SK-N-SH (cell line): ENCODE measurements around the gene EDN1. TPM values are rescaled to one million over a fixed set of nuclear protein-coding genes. Genes with fewer than 3 reads are reported as not detected.

Source experiments
- CTCF ChIA-PET: fragments of 300-600, 350-600 bp; formaldehyde crosslinking; extraction: SDS; loops from one replicate; lab custom pipeline; 2021; lab: Yijun Ruan, JAX
- POLR2A ChIA-PET: fragments of 350-600 bp; sonication (Branson Sonifier 250); formaldehyde crosslinking; extraction: SDS; loops from one replicate; lab custom pipeline; 2020; ENCODE audit warnings: antibody characterized with exemption, inconsistent platforms; lab: Yijun Ruan, JAX
- DNase-seq: peaks from one replicate; pipeline ENCODE4 v3.0.0; 2012
- H2AFZ ChIP-seq: fragments of 200-600 bp; sonication (generic); 2 replicates; pipeline ENCODE4 v1.8.1; 2016; ENCODE audit warnings: antibody characterized with exemption, mild to moderate bottlenecking, low read depth
- H3F3A ChIP-seq: fragments of 200-600 bp; sonication (generic); replicated peaks from 2 replicates; pipeline ENCODE3; 2016; ENCODE audit warnings: antibody characterized with exemption, mild to moderate bottlenecking; ENCODE audit not compliant: insufficient read depth
- H3K27ac ChIP-seq, 2 experiments: fragments of 200-500 bp in 1 of 2; fragments of 200-600 bp in 1 of 2; sonication (Bioruptor generic) in 1 of 2; sonication (generic), shearing (Covaris generic) in 1 of 2; 2 replicates each; pipeline versions ENCODE4 v1.5.1 to v1.6.1; 2014 to 2016; ENCODE audit warnings: low read depth in 2 of 2, inconsistent platforms in 1 of 2, low read length in 1 of 2, mild to moderate bottlenecking in 1 of 2, mixed read lengths in 1 of 2
- H3K27me3 ChIP-seq: fragments of 200-600 bp; sonication (generic), shearing (Covaris generic); 2 replicates; pipeline ENCODE4 v1.6.1; 2016; ENCODE audit warnings: mixed run types; ENCODE audit not compliant: insufficient read depth
- H3K36me3 ChIP-seq, 2 experiments: fragments of 200-500 bp in 1 of 2; fragments of 200-600 bp in 1 of 2; sonication (Bioruptor generic) in 1 of 2; sonication (generic) in 1 of 2; replicated peaks in 1 of 2; 2 replicates each; pipeline versions ENCODE3 to v1.5.1; 2014 to 2016; ENCODE audit warnings: low read length in 1 of 2, mild to moderate bottlenecking in 1 of 2; ENCODE audit not compliant: insufficient read depth in 2 of 2, control insufficient read depth in 1 of 2
- H3K4me1 ChIP-seq, 2 experiments: fragments of 200-500 bp in 1 of 2; fragments of 200-600 bp in 1 of 2; sonication (Bioruptor generic) in 1 of 2; sonication (generic), shearing (Covaris generic) in 1 of 2; 2 replicates each; pipeline versions ENCODE4 v1.5.1 to v1.6.1; 2014 to 2016; ENCODE audit warnings: low read depth in 1 of 2, low read length in 1 of 2, mixed run types in 1 of 2; ENCODE audit not compliant: insufficient read depth in 2 of 2, control insufficient read depth in 1 of 2
- H3K4me2 ChIP-seq: fragments of 200-600 bp; sonication (generic), shearing (Covaris generic); 2 replicates; pipeline ENCODE4 v1.6.1; 2017; ENCODE audit warnings: mixed run types
- H3K4me3 ChIP-seq, 2 experiments: fragments of 200-500 bp in 1 of 2; fragments of 200-600 bp in 1 of 2; sonication (Bioruptor generic) in 1 of 2; sonication (generic), shearing (Covaris generic) in 1 of 2; 2 replicates each; pipeline versions ENCODE4 v1.5.1 to v1.8.1; 2014 to 2016; ENCODE audit warnings: low read depth in 2 of 2, inconsistent platforms in 1 of 2, low read length in 1 of 2, mild to moderate bottlenecking in 1 of 2, mixed read lengths in 1 of 2, moderate library complexity in 1 of 2
- H3K79me2 ChIP-seq: fragments of 200-600 bp; sonication (generic); 2 replicates; pipeline ENCODE4 v1.8.1; 2017; ENCODE audit warnings: mild to moderate bottlenecking; ENCODE audit not compliant: insufficient read depth
- H3K9ac ChIP-seq: fragments of 200-600 bp; sonication (generic); 2 replicates; pipeline ENCODE4 v1.6.1; 2017; ENCODE audit warnings: mixed run types
- H3K9me2 ChIP-seq: fragments of 200-600 bp; sonication (generic); 2 replicates; pipeline ENCODE4 v1.6.1; 2017; ENCODE audit warnings: mixed run types
- H3K9me3 ChIP-seq: fragments of 200-600 bp; sonication (generic); 2 replicates; pipeline ENCODE4 v1.6.1; 2017; ENCODE audit warnings: mixed run types, mild to moderate bottlenecking, moderate library complexity
- H4K20me1 ChIP-seq: fragments of 200-600 bp; sonication (generic); 2 replicates; pipeline ENCODE4 v1.6.1; 2017; ENCODE audit warnings: mild to moderate bottlenecking, mixed run types; ENCODE audit not compliant: insufficient read depth
- ELF1 ChIP-seq: IDR thresholded peaks from 2 replicates; pipeline ENCODE4 v1.4.0; 2012
- EZH2phosphoT487 ChIP-seq: fragments of 200-600 bp; sonication (generic); IDR thresholded peaks from 2 replicates; pipeline ENCODE4 v1.6.1; 2017; ENCODE audit warnings: low read depth, mixed run types, mild to moderate bottlenecking, antibody characterized with exemption, moderate library complexity, borderline replicate concordance
- FOXJ3 ChIP-seq: sonication (generic); formaldehyde crosslinking; IDR thresholded peaks from 2 replicates; pipeline ENCODE4 v1.5.1; 2020; ENCODE audit warnings: mild to moderate bottlenecking, missing genetic modification reagents
- FOXM1 ChIP-seq: IDR thresholded peaks from 2 replicates; pipeline ENCODE4 v1.4.0; 2012; ENCODE audit warnings: low read depth, mild to moderate bottlenecking
- GABPA ChIP-seq: IDR thresholded peaks from 2 replicates; pipeline ENCODE4 v1.4.0; 2012; ENCODE audit warnings: low read depth, mild to moderate bottlenecking
- GATA2 ChIP-seq: sonication (generic); formaldehyde crosslinking; IDR thresholded peaks from 2 replicates; pipeline ENCODE4 v1.5.0; 2020; ENCODE audit warnings: mild to moderate bottlenecking, missing genetic modification reagents
- MEF2A ChIP-seq: IDR thresholded peaks from 2 replicates; pipeline ENCODE4 v1.4.0; 2012; ENCODE audit warnings: low read depth, borderline replicate concordance
- MXI1 ChIP-seq: IDR thresholded peaks from 2 replicates; pipeline ENCODE4 v1.6.1; 2012; ENCODE audit warnings: mild to moderate bottlenecking, low read depth, low read length, improper control_type of control experiment
- NRF1 ChIP-seq: IDR thresholded peaks from 2 replicates; pipeline ENCODE4 v1.6.1; 2012; ENCODE audit warnings: low read depth, mild to moderate bottlenecking, low read length
- RAD21 ChIP-seq: IDR thresholded peaks from 2 replicates; pipeline ENCODE4 v1.6.1; 2012; ENCODE audit warnings: mild to moderate bottlenecking, low read length
- RCOR1 ChIP-seq: fragments of 150-350 bp; IDR thresholded peaks from 2 replicates; pipeline ENCODE4 v1.6.1; 2017; ENCODE audit warnings: antibody characterized with exemption, low read length
- RXRA ChIP-seq: IDR thresholded peaks from 2 replicates; pipeline ENCODE4 v1.4.0; 2012; ENCODE audit warnings: low read depth, mild to moderate bottlenecking, borderline replicate concordance
- SIN3A ChIP-seq: IDR thresholded peaks from 2 replicates; pipeline ENCODE4 v1.6.1; 2012; ENCODE audit warnings: low read depth, mild to moderate bottlenecking, low read length, moderate library complexity, borderline replicate concordance
- SMC3 ChIP-seq: IDR thresholded peaks from 2 replicates; pipeline ENCODE4 v1.6.1; 2012; ENCODE audit warnings: low read depth, low read length, improper control_type of control experiment
- TAF1 ChIP-seq: IDR thresholded peaks from 2 replicates; pipeline ENCODE4 v1.6.1; 2012; ENCODE audit warnings: low read depth, mild to moderate bottlenecking, low read length, moderate library complexity, borderline replicate concordance
- TEAD4 ChIP-seq: IDR thresholded peaks from 2 replicates; pipeline ENCODE4 v1.4.0; 2012; ENCODE audit warnings: mild to moderate bottlenecking, borderline replicate concordance; ENCODE audit not compliant: insufficient read depth
- YY1 ChIP-seq: IDR thresholded peaks from 2 replicates; pipeline ENCODE4 v1.4.0; 2012; ENCODE audit warnings: low read depth, mild to moderate bottlenecking
- WGBS: methylation state at CpG from one replicate; pipeline ENCODE4 v1.1.6; 2017; ENCODE audit warnings: low lambda C conversion rate; 5-methylcytosine and 5-hydroxymethylcytosine counted together
- polyA plus RNA-seq, 3 experiments: library from polyadenylated mRNA; depleted of rRNA; stranded (reverse); fragments of >200 nt; gene quantifications; 2 replicates each; pipeline ENCODE4 v1.2.3, GENCODE V29; 2012
- TF ChIP-seq, protein P1 (sequence below): IDR thresholded peaks from 2 replicates; pipeline ENCODE4; 2012
- TF ChIP-seq, protein P2 (sequence below): fragments of 150-350 bp; IDR thresholded peaks from 2 replicates; pipeline ENCODE4 v1.6.1; 2016; ENCODE audit warnings: mild to moderate bottlenecking, low read depth, low read length
- TF ChIP-seq, protein P3 (sequence below): fragments of 200-600 bp; sonication (generic); IDR thresholded peaks from 2 replicates; pipeline ENCODE4 v1.6.1; 2017; ENCODE audit warnings: antibody characterized with exemption, mild to moderate bottlenecking, moderate library complexity
- TF ChIP-seq, protein P4 (sequence below): IDR thresholded peaks from 2 replicates; pipeline ENCODE4 v1.4.0; 2012; ENCODE audit warnings: low read depth
- TF ChIP-seq, protein P5 (sequence below): IDR thresholded peaks from 2 replicates; pipeline ENCODE4 v1.4.0; 2012; ENCODE audit warnings: low read depth, borderline replicate concordance

The EDN1 gene
- polyA plus RNA-seq, 1 of the 3 experiments (the other 2 are of a cell fraction) = 1.3 TPM

DNA sequence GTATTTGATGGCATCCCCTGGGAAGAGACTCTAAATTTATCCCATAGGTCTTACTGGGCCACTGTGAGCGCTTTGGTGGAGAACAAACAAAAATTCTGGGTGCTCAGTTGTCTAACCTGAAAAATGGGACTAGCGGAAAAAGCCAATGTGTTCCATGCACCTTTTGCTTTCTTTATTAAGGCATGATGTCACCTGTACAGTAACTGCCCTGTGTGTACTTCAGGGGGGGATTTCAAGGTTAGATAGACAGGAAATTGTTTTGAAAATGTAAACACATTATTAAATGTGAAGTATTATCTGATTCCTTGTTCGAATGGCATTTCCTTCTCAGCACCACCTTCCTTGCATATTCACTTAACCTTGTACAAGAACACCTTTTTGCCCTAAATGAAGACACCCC, 1.2 kb upstream of the EDN1 start:
- POLR2A ChIA-PET = interaction anchor here (0.7 kb wide), 1 partner anchor 24 kb away, joined by 3 read pairs; no protein-coding TSS in a partner anchor
- H3K27ac ChIP-seq = no peak overlapping the region
- peaks cover 19% of the 10 kb centered on the region; the same call in 1 of the 2 replicates for H3K79me2 ChIP-seq

DNA sequence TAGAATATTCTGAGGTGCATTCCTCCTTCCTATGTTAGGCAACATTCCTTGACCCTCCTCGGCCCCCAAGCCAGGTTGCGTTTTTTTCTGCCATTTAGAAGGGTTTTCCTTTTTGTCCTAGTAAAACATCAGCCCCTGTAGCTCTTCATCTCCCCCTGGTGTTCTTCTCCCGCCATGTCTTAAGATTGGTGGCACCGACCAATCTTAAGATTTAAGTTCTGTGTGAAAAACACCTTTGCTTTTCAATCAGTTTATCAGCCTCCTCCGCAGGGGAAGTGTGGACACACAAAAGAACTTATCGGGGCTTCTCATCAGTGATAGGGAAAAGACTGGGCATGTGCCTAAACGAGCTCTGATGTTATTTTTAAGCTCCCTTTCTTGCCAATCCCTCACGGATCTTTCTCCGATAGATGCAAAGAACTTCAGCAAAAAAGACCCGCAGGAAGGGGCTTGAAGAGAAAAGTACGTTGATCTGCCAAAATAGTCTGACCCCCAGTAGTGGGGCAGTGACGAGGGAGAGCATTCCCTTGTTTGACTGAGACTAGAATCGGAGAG, 719 bp upstream of the EDN1 start:
- H3K4me2 ChIP-seq = peak overlapping the region; percentile 85
- POLR2A ChIA-PET = no interaction called here
- H3K36me3 ChIP-seq = peaks cover 0 to 3% of the 10 kb centered on the region in 2 experiments
- H3K9ac ChIP-seq = peak overlapping the region; percentile 75
- peak overlapping the region; percentile 93 for H2AFZ ChIP-seq
- CTCF ChIA-PET = interaction anchor here (0.6 to 7.5 kb wide), 36 partner anchors 9 to 743 kb away, joined by 3 to 91 read pairs (median 4); no protein-coding TSS in a partner anchor
- H3K27ac ChIP-seq = peak overlapping the region; percentile 50 to 79; a peak in 3 of 4 replicates
- no peaks in the 10 kb centered on the region for H3K27me3 ChIP-seq
- WGBS = 3% methylated on average over 13 of the region's 13 CpGs
- H4K20me1 ChIP-seq = no peaks in the 10 kb centered on the region
- H3K79me2 ChIP-seq = peaks cover 19% of the 10 kb centered on the region; the same call in 1 of the 2 replicates
- peak; percentile 75 for DNase-seq
- H3K4me1 ChIP-seq = peaks cover 0 to 4% of the 10 kb centered on the region in 2 experiments; a peak in 3 of 4 replicates
- no peaks in the 10 kb centered on the region for H3K9me2 ChIP-seq
- no peaks in the 10 kb centered on the region for H3K9me3 ChIP-seq
- peak overlapping the region; percentile 62 to 79 for H3K4me3 ChIP-seq
- TF ChIP-seq TAF1 (no peak), NRF1 (no peak), GATA2 (CRISPR knock-in tag) (no peak), FOXM1 (no peak), TEAD4 (no peak), ELF1 (no peak), SMC3 (peak; percentile 67), MEF2A (no peak), GABPA (no peak), YY1 (peak; percentile 46; the same call in 1 of the 2 replicates), RAD21 (peak; percentile 64)
- TF ChIP-seq, protein P1, sequence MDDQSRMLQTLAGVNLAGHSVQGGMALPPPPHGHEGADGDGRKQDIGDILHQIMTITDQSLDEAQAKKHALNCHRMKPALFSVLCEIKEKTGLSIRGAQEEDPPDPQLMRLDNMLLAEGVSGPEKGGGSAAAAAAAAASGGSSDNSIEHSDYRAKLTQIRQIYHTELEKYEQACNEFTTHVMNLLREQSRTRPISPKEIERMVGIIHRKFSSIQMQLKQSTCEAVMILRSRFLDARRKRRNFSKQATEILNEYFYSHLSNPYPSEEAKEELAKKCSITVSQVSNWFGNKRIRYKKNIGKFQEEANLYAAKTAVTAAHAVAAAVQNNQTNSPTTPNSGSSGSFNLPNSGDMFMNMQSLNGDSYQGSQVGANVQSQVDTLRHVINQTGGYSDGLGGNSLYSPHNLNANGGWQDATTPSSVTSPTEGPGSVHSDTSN = no peak
- TF ChIP-seq, protein P2, sequence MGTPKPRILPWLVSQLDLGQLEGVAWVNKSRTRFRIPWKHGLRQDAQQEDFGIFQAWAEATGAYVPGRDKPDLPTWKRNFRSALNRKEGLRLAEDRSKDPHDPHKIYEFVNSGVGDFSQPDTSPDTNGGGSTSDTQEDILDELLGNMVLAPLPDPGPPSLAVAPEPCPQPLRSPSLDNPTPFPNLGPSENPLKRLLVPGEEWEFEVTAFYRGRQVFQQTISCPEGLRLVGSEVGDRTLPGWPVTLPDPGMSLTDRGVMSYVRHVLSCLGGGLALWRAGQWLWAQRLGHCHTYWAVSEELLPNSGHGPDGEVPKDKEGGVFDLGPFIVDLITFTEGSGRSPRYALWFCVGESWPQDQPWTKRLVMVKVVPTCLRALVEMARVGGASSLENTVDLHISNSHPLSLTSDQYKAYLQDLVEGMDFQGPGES = no peak
- TF ChIP-seq, protein P3, sequence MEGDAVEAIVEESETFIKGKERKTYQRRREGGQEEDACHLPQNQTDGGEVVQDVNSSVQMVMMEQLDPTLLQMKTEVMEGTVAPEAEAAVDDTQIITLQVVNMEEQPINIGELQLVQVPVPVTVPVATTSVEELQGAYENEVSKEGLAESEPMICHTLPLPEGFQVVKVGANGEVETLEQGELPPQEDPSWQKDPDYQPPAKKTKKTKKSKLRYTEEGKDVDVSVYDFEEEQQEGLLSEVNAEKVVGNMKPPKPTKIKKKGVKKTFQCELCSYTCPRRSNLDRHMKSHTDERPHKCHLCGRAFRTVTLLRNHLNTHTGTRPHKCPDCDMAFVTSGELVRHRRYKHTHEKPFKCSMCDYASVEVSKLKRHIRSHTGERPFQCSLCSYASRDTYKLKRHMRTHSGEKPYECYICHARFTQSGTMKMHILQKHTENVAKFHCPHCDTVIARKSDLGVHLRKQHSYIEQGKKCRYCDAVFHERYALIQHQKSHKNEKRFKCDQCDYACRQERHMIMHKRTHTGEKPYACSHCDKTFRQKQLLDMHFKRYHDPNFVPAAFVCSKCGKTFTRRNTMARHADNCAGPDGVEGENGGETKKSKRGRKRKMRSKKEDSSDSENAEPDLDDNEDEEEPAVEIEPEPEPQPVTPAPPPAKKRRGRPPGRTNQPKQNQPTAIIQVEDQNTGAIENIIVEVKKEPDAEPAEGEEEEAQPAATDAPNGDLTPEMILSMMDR = peak; percentile 88
- peaks cover 17% of the 10 kb centered on the region for H3F3A ChIP-seq

More for the DNA sequence above, 1.2 kb upstream of the EDN1 start:
- Histone ChIP-seq H3K4me2 (peak overlapping the region; percentile 85), H3K4me1 (peaks cover 0 to 4% of the 10 kb centered on the region in 2 experiments; a peak in 3 of 4 replicates), H3K9me2 (no peaks in the 10 kb centered on the region), H4K20me1 (no peaks in the 10 kb centered on the region), H3K9ac (no peak overlapping the region), H3K4me3 (peak overlapping the region in 1 of 2 experiments; percentile 79; a peak in 1 of 4 replicates), H3K9me3 (no peaks in the 10 kb centered on the region), H2AFZ (no peak overlapping the region), H3K27me3 (no peaks in the 10 kb centered on the region), H3F3A (peaks cover 17% of the 10 kb centered on the region), H3K36me3 (no peaks in the 10 kb centered on the region)
- WGBS = 65% methylated on average over 3 of the region's 3 CpGs
- CTCF ChIA-PET = interaction anchor here (0.6 to 7.5 kb wide), 27 partner anchors 9 to 704 kb away, joined by 3 to 91 read pairs (median 4); no protein-coding TSS in a partner anchor
- TF ChIP-seq, protein P4, sequence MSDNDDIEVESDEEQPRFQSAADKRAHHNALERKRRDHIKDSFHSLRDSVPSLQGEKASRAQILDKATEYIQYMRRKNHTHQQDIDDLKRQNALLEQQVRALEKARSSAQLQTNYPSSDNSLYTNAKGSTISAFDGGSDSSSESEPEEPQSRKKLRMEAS = no peak
- TF ChIP-seq MXI1 = no peak
- TF ChIP-seq FOXM1 = no peak
- TF ChIP-seq, protein P5, sequence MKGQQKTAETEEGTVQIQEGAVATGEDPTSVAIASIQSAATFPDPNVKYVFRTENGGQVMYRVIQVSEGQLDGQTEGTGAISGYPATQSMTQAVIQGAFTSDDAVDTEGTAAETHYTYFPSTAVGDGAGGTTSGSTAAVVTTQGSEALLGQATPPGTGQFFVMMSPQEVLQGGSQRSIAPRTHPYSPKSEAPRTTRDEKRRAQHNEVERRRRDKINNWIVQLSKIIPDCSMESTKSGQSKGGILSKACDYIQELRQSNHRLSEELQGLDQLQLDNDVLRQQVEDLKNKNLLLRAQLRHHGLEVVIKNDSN = no peak
- TF ChIP-seq YY1 = no peak
- TF ChIP-seq, protein P1 = no peak
- TF ChIP-seq RAD21 = no peak
- no peak for TF ChIP-seq FOXJ3
- no peak for TF ChIP-seq RXRA
- TF ChIP-seq EZH2phosphoT487 = no peak
- TF ChIP-seq SIN3A = no peak
- no peak for TF ChIP-seq RCOR1
- no peak for DNase-seq
